GM23248 (cell line): ENCODE results near the gene ABCD1. TPM values are rescaled to one million over a fixed set of nuclear protein-coding genes. Genes with fewer than 3 reads are reported as not detected.
"Not testable (repeated sequence)": the region's sequence is repeated elsewhere in the genome, so short reads cannot be mapped to it uniquely, and the experiment has no call there.

ENCODE experiments used
- DNase-seq: peaks from one replicate; pipeline ENCODE4 v3.0.0-alpha.2; 2015
- H2AFZ ChIP-seq: fragments of 200-600 bp; sonication (generic); 2 replicates; pipeline ENCODE4 v1.6.1; 2016; ENCODE audit warnings: antibody characterized with exemption
- H3F3A ChIP-seq: fragments of 200-600 bp; sonication (generic); 2 replicates; pipeline ENCODE4 v1.6.1; 2016; ENCODE audit warnings: mild to moderate bottlenecking, antibody characterized with exemption, mixed run types; ENCODE audit not compliant: insufficient read depth
- H3K27ac ChIP-seq: fragments of 200-600 bp; sonication (generic); 2 replicates; pipeline ENCODE4 v1.5.1; 2016; ENCODE audit warnings: mild to moderate bottlenecking
- H3K27me3 ChIP-seq: fragments of 200-600 bp; sonication (generic); replicated peaks from 2 replicates; pipeline ENCODE4 v1.6.1; 2016; ENCODE audit warnings: mild to moderate bottlenecking; ENCODE audit not compliant: insufficient read depth
- H3K36me3 ChIP-seq: fragments of 200-600 bp; sonication (generic); 2 replicates; pipeline ENCODE4 v1.6.1; 2016; ENCODE audit warnings: low read depth, mild to moderate bottlenecking
- H3K4me1 ChIP-seq: fragments of 200-600 bp; sonication (generic); 2 replicates; pipeline ENCODE4 v1.6.1; 2016; ENCODE audit warnings: mild to moderate bottlenecking; ENCODE audit not compliant: insufficient read depth
- H3K4me2 ChIP-seq: fragments of 200-600 bp; sonication (generic); one replicate; pipeline ENCODE4 v1.6.1; 2016; ENCODE audit warnings: mild to moderate bottlenecking; ENCODE audit not compliant: unreplicated experiment
- H3K4me3 ChIP-seq: fragments of 200-600 bp; sonication (generic); 2 replicates; pipeline ENCODE4 v1.5.1; 2016; ENCODE audit warnings: mild to moderate bottlenecking
- H3K79me2 ChIP-seq: fragments of 200-600 bp; sonication (generic); 2 replicates; pipeline ENCODE4 v1.6.1; 2016; ENCODE audit warnings: mild to moderate bottlenecking; ENCODE audit not compliant: insufficient read depth
- H3K9ac ChIP-seq: fragments of 200-600 bp; sonication (generic); 2 replicates; pipeline ENCODE4 v1.6.1; 2016; ENCODE audit warnings: mild to moderate bottlenecking
- H3K9me2 ChIP-seq: fragments of 200-600 bp; sonication (generic); 2 replicates; pipeline ENCODE4 v1.6.1; 2016; ENCODE audit warnings: mixed run types, mild to moderate bottlenecking, moderate library complexity; ENCODE audit not compliant: insufficient read depth
- H3K9me3 ChIP-seq: fragments of 200-600 bp; sonication (generic); one replicate; pipeline ENCODE4 v1.6.1; 2017; ENCODE audit warnings: low read depth
- H4K20me1 ChIP-seq: fragments of 200-600 bp; sonication (generic); 2 replicates; pipeline ENCODE4 v1.6.0; 2016; ENCODE audit not compliant: insufficient read depth
- EZH2 ChIP-seq: fragments of 200-600 bp; sonication (generic); IDR thresholded peaks from 2 replicates; pipeline ENCODE4 v1.6.1; 2018; ENCODE audit warnings: antibody characterized with exemption, mild to moderate bottlenecking; ENCODE audit not compliant: insufficient read depth, poor library complexity, severe bottlenecking
- EZH2phosphoT487 ChIP-seq: fragments of 200-600 bp; sonication (generic); IDR thresholded peaks from 2 replicates; pipeline ENCODE4 v1.6.1; 2018; ENCODE audit warnings: antibody characterized with exemption, moderate library complexity, mild to moderate bottlenecking, low read depth; ENCODE audit not compliant: insufficient read depth
- WGBS, 2 experiments: methylation state at CpG; one replicate each; pipeline ENCODE4 v1.1.6; 2015 to 2017; ENCODE audit warnings: low lambda C conversion rate in 2 of 2, low coverage in 1 of 2; ENCODE audit errors: missing lambda C conversion rate in 2 of 2; 5-methylcytosine and 5-hydroxymethylcytosine counted together
- in situ Hi-C: fragments of 300-500 bp; cut with MboI; formaldehyde crosslinking; loops from 2 replicates; pipeline ENCODE4 v1.15.0; 2020
- polyA plus RNA-seq: library from polyadenylated mRNA; unstranded; fragments of >200 nt; fragmentation: Nextera tagmentation; extraction: Ambion mirVana; gene quantifications from 2 replicates; pipeline ENCODE4 v1.2.1, GENCODE V29; 2016
- total RNA-seq: library from RNA; depleted of rRNA; stranded (reverse); fragments of >200 nt; shearing (Covaris generic); gene quantifications from 2 replicates; pipeline ENCODE4 v1.2.3, GENCODE V29; 2014

Gene ABCD1
- total and polyA plus RNA-seq, 2 experiments from 2014 or later, result 9.8 to 24.4 TPM

DNA sequence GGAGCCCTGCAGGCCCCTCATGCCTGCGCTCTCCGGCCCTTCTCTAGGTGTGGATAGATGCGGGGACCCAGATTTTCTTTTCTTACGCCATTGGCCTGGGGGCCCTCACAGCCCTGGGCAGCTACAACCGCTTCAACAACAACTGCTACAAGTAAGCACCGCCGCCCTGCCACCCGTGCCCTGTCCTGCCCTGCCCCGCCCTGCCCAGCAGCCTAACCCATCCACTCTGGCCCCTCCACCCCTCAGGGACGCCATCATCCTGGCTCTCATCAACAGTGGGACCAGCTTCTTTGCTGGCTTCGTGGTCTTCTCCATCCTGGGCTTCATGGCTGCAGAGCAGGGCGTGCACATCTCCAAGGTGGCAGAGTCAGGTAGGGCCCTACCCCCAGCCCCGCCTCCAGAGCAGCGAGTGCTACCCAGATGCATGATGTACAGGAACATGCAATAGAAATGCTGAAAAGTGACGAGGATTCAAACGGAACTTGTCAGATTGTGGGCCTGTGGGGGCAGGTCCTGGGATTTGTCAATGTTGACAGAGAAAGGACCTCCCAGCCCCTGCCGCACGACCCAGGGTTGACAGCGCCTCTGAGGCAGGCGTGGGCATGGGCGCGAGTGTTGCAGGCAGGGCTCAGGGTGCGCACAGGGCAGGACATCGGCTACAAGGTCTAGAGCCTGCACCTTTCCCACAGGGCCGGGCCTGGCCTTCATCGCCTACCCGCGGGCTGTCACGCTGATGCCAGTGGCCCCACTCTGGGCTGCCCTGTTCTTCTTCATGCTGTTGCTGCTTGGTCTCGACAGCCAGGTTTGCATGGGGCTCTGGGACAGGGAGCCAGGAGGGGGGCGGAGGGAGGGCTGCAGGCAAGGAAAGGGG, 31.2 kb upstream of the ABCD1 start:
- H3K9me3 ChIP-seq, result no peaks in the 10 kb centered on the region
- DNase-seq, result no peak
- WGBS, 2 experiments, result 96 to 97% methylated on average over 11 to 30 of the region's 31 CpGs
- H3K4me2 ChIP-seq, result no peak overlapping the region
- no peaks in the 10 kb centered on the region for H4K20me1 ChIP-seq
- no peaks in the 10 kb centered on the region for H3F3A ChIP-seq
- H3K36me3 ChIP-seq, result no peaks in the 10 kb centered on the region
- in situ Hi-C loops, result no loop called here
- no peak overlapping the region for H3K27ac ChIP-seq
- H3K79me2 ChIP-seq, result no peaks in the 10 kb centered on the region
- H3K9ac ChIP-seq, result no peak overlapping the region
- no peak overlapping the region for H3K4me3 ChIP-seq
- H3K4me1 ChIP-seq, result no peaks in the 10 kb centered on the region
- H3K9me2 ChIP-seq, result no peaks in the 10 kb centered on the region
- H3K27me3 ChIP-seq, result no peaks in the 10 kb centered on the region
- TF ChIP-seq EZH2 (no peak), EZH2phosphoT487 (no peak)
- no peak overlapping the region for H2AFZ ChIP-seq

DNA sequence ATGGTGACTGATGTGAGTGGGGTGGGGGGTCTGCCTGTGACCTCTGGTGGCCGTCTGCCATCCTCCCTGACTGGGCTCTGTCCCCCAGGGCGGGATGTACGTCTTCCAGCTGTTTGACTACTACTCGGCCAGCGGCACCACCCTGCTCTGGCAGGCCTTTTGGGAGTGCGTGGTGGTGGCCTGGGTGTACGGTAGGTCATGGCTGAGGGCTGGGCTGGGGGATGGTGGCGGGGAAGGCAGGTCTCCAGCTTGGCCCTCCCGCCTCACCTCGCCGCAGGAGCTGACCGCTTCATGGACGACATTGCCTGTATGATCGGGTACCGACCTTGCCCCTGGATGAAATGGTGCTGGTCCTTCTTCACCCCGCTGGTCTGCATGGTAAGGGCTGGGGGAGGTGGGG, 30.4 kb upstream of the ABCD1 start:
- 100% methylated on average over 8 of the region's 16 CpGs; no CpG with 5 or more reads in 1 of the 2 experiments for WGBS, 2 experiments
- H4K20me1 ChIP-seq, H3K27ac ChIP-seq, H3K36me3 ChIP-seq, H3K79me2 ChIP-seq, H3F3A ChIP-seq, H3K9me2 ChIP-seq, DNase-seq, H3K9me3 ChIP-seq, H2AFZ ChIP-seq, H3K4me1 ChIP-seq, in situ Hi-C loops, H3K4me2 ChIP-seq, H3K9ac ChIP-seq, H3K27me3 ChIP-seq, H3K4me3 ChIP-seq: not testable (repeated sequence)

DNA sequence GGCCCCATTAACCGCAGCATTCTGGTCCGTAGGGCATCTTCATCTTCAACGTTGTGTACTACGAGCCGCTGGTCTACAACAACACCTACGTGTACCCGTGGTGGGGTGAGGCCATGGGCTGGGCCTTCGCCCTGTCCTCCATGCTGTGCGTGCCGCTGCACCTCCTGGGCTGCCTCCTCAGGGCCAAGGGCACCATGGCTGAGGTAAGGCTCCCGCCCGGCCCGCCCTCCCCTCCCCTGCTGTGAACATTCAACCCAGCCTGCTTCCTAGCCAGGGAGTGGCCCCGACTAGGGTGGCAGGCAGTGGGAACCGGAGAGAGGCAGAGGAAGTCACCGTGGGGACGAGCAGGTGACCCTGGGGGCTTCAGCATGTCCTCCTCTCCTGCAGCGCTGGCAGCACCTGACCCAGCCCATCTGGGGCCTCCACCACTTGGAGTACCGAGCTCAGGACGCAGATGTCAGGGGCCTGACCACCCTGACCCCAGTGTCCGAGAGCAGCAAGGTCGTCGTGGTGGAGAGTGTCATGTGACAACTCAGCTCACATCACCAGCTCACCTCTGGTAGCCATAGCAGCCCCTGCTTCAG, 29.9 kb upstream of the ABCD1 start:
- Histone ChIP-seq H3K4me3 (no peak overlapping the region), H3K4me1 (no peaks in the 10 kb centered on the region), H3K9me3 (no peaks in the 10 kb centered on the region), H3K79me2 (no peaks in the 10 kb centered on the region), H3K27me3 (no peaks in the 10 kb centered on the region), H3K9ac (no peak overlapping the region), H3K9me2 (no peaks in the 10 kb centered on the region), H4K20me1 (no peaks in the 10 kb centered on the region), H3F3A (no peaks in the 10 kb centered on the region), H3K27ac (no peak overlapping the region), H3K36me3 (no peaks in the 10 kb centered on the region), H2AFZ (no peak overlapping the region), H3K4me2 (no peak overlapping the region)
- TF ChIP-seq EZH2, result no peak
- no peak for TF ChIP-seq EZH2phosphoT487
- in situ Hi-C loops, result no loop called here
- 82 to 84% methylated on average over 5 to 15 of the region's 23 CpGs for WGBS, 2 experiments
- DNase-seq, result no peak

DNA sequence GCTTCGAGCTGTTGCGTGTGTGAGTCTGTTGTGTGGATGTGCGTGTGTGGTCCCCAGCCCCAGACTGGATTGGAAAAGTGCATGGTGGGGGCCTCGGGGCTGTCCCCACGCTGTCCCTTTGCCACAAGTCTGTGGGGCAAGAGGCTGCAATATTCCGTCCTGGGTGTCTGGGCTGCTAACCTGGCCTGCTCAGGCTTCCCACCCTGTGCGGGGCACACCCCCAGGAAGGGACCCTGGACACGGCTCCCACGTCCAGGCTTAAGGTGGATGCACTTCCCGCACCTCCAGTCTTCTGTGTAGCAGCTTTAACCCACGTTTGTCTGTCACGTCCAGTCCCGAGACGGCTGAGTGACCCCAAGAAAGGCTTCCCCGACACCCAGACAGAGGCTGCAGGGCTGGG, 28.6 kb upstream of the ABCD1 start:
- no peaks in the 10 kb centered on the region for H3K4me1 ChIP-seq
- no peaks in the 10 kb centered on the region for H3K36me3 ChIP-seq
- no peak overlapping the region for H3K4me2 ChIP-seq
- DNase-seq, result no peak
- 86 to 89% methylated on average over 4 to 11 of the region's 15 CpGs for whole genome bisulfite sequencing, 2 experiments
- no peak overlapping the region for H3K27ac ChIP-seq
- TF ChIP-seq EZH2 (no peak), EZH2phosphoT487 (no peak)
- no peaks in the 10 kb centered on the region for H3K27me3 ChIP-seq
- H3K9me2 ChIP-seq, result no peaks in the 10 kb centered on the region
- no peaks in the 10 kb centered on the region for H4K20me1 ChIP-seq
- H3K9ac ChIP-seq, result no peak overlapping the region
- no peak overlapping the region for H2AFZ ChIP-seq
- in situ Hi-C loops, result no loop called here
- no peaks in the 10 kb centered on the region for H3F3A ChIP-seq
- no peaks in the 10 kb centered on the region for H3K79me2 ChIP-seq
- H3K4me3 ChIP-seq, result no peak overlapping the region
- no peaks in the 10 kb centered on the region for H3K9me3 ChIP-seq

DNA sequence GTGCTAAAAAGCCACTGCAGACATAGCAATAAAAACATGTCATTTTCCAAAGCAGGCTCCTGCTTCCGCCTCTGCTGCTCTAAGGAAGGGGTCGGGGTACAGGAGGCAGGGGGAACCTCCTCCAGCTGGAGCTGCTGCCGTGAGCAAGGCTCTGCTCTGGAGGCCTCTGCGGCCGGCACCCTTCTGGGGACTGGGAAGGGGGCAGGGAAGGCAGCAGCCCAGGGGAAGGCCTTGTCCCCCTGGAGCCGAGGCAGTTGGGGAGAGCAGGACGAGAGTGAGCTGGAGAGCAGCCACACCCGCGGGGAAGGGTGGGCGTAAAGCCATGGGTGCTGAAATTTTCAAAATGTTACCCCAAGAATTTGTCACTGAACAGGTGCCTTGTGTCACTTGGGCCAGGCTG, 28.1 kb upstream of the ABCD1 start:
- H3K9ac ChIP-seq, H3K4me2 ChIP-seq, H3K4me1 ChIP-seq, H4K20me1 ChIP-seq, H3K9me2 ChIP-seq, H2AFZ ChIP-seq, H3K27me3 ChIP-seq, DNase-seq, H3K79me2 ChIP-seq, H3F3A ChIP-seq, in situ Hi-C loops, H3K36me3 ChIP-seq, H3K4me3 ChIP-seq, H3K9me3 ChIP-seq, H3K27ac ChIP-seq: not testable (repeated sequence)
- WGBS, 2 experiments, result 61 to 100% methylated on average over 3 to 8 of the region's 10 CpGs

DNA sequence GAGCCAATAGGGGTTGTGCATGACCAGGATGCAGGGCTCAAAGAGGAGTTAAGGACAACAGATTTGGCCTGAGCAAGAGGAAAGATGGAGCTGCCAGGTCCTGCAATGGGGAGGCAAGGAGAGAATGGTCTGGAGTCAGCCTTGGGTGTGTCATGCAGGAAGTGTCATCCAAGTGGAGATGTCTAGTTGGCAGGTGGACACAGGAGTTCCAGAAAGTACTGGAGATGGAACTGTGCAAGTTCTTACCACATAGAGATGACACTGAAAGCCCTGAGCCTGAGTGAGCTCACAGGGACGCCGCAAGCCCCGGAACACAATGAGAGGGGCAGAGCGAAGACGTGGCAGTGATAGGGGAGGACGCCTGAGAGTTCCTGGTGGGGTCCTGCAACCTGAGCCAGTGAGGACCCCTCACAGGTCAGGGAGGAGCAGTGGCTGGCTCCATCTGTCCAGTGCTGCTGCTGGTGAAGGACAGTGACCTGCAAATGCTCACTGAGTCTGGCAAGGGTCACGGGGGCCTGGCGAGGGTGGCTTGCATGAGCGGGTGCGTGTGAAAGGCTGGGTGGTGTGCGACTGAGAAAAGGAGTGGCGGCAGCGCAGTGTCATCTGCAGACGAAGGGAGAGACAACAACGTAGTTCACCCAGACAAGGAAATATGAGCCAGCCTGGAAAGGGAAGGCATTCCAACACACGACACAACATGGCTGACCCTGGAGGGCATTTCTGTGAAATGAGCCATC, 27.5 kb upstream of the ABCD1 start:
- in situ Hi-C loops, DNase-seq, H3K27me3 ChIP-seq, H3K4me1 ChIP-seq, H4K20me1 ChIP-seq, H3K9ac ChIP-seq, H3F3A ChIP-seq, H3K4me3 ChIP-seq, H2AFZ ChIP-seq, H3K9me2 ChIP-seq, H3K27ac ChIP-seq, H3K9me3 ChIP-seq, H3K79me2 ChIP-seq, H3K4me2 ChIP-seq, H3K36me3 ChIP-seq: not testable (repeated sequence)
- 85 to 87% methylated on average over 9 to 16 of the region's 16 CpGs for WGBS, 2 experiments
